Sigmoid colon (tissue), 7 donors: ENCODE results near the gene ACBD6. TPM values are rescaled to one million over a fixed set of nuclear protein-coding genes. Genes with fewer than 3 reads are reported as not detected.

ENCODE experiments used
- DNase-seq: peaks from one replicate; pipeline ENCODE4 v3.0.0-alpha.2; 2019
- H3K27ac ChIP-seq, 4 donors: fragments of 200-600 bp; sonication (generic); one replicate each; pipeline ENCODE4 v1.5.1; 2016 to 2019; ENCODE audit warnings: mild to moderate bottlenecking in 1 of 4
- H3K27me3 ChIP-seq, 3 donors: fragments of 200-600 bp; sonication (generic); one replicate each; pipeline ENCODE4 v1.5.1; 2019; ENCODE audit warnings: mild to moderate bottlenecking in 1 of 3
- H3K36me3 ChIP-seq, 4 donors: fragments of 200-600 bp; sonication (generic); one replicate each; pipeline ENCODE4 v1.5.1; 2016 to 2019
- H3K4me1 ChIP-seq, 4 donors: fragments of 200-600 bp; sonication (generic); one replicate each; pipeline ENCODE4 v1.5.1; 2017 to 2019
- H3K4me3 ChIP-seq, 4 donors: fragments of 200-600 bp; sonication (generic); one replicate each; pipeline ENCODE4 v1.5.1; 2017 to 2019; ENCODE audit warnings: mild to moderate bottlenecking in 2 of 4, moderate library complexity in 1 of 4
- H3K9me3 ChIP-seq, 4 donors: fragments of 200-600 bp in 3 of 4; sonication (generic) in 3 of 4; one replicate each; pipeline versions ENCODE4 v1.5.1 to v1.6.1; 2013 to 2019
- EP300 ChIP-seq, 4 donors: sonication (generic); formaldehyde crosslinking; IDR thresholded peaks; one replicate each; pipeline ENCODE4 v1.6.1; 2017; ENCODE audit warnings: antibody characterized with exemption in 4 of 4
- POLR2A ChIP-seq, 2 donors: fragments of 450-650 bp; IDR thresholded peaks; one replicate each; pipeline ENCODE4 v1.6.1; 2016; ENCODE audit warnings: antibody characterized with exemption in 2 of 2, mild to moderate bottlenecking in 2 of 2, moderate library complexity in 2 of 2
- POLR2AphosphoS5 ChIP-seq, 4 donors: sonication (generic); formaldehyde crosslinking; IDR thresholded peaks; one replicate each; pipeline ENCODE4 v1.6.1; 2017; ENCODE audit warnings: antibody characterized with exemption in 4 of 4
- WGBS, 2 donors: extraction: QIAGEN DNeasy Blood & Tissue Kit; methylation state at CpG; one replicate each; pipeline ENCODE4 v1.1.7; 2013; 5-methylcytosine and 5-hydroxymethylcytosine counted together
- intact Hi-C: fragments of 100-400 bp; cut with DNase I; formaldehyde crosslinking; loops from one replicate; pipeline ENCODE4 v1.15.1; 2023
- polyA plus RNA-seq, 3 donors: library from polyadenylated mRNA; stranded (reverse); fragments of 200-250 nt; gene quantifications; one replicate each; pipeline ENCODE4 v1.2.3, GENCODE V29; 2013
- total RNA-seq, 4 donors: library from RNA; depleted of rRNA; stranded (reverse); fragments of >200 nt; gene quantifications; one replicate each; pipeline ENCODE4 v1.1.0, GENCODE V29; 2016
- TF ChIP-seq, protein P1 (sequence below), 4 experiments: fragments of 450-650 bp in 3 of 4; fragments of 200-600 bp in 1 of 4; IDR thresholded peaks; one replicate each; pipeline ENCODE4 v1.5.1; 2016 to 2019; ENCODE audit warnings: antibody characterized with exemption in 4 of 4, mild to moderate bottlenecking in 3 of 4, moderate library complexity in 2 of 4
- donor health status: healthy with polysubstance abuse.
- donor health status: Bipolar disorder and iron deficiency.
- donor health status: healthy.

ACBD6 gene
- total and polyA plus RNA-seq, 7 donors: 11.4 to 40.8 (median 35.5) TPM

GRCh38 chr1:180352588-180352987 is 149.8 kb downstream of the ACBD6 start:
- DNase-seq: no peak
- Histone ChIP-seq H3K27ac (no peak overlapping the region), H3K4me1 (no peaks in the 10 kb centered on the region), H3K4me3 (no peak overlapping the region), H3K36me3 (no peaks in the 10 kb centered on the region), H3K9me3 (no peaks in the 10 kb centered on the region), H3K27me3 (no peaks in the 10 kb centered on the region)
- TF ChIP-seq, protein P1, sequence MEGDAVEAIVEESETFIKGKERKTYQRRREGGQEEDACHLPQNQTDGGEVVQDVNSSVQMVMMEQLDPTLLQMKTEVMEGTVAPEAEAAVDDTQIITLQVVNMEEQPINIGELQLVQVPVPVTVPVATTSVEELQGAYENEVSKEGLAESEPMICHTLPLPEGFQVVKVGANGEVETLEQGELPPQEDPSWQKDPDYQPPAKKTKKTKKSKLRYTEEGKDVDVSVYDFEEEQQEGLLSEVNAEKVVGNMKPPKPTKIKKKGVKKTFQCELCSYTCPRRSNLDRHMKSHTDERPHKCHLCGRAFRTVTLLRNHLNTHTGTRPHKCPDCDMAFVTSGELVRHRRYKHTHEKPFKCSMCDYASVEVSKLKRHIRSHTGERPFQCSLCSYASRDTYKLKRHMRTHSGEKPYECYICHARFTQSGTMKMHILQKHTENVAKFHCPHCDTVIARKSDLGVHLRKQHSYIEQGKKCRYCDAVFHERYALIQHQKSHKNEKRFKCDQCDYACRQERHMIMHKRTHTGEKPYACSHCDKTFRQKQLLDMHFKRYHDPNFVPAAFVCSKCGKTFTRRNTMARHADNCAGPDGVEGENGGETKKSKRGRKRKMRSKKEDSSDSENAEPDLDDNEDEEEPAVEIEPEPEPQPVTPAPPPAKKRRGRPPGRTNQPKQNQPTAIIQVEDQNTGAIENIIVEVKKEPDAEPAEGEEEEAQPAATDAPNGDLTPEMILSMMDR (IDR thresholded peaks at IDR 0.05): no peak
- TF ChIP-seq POLR2AphosphoS5 (IDR thresholded peaks at IDR 0.05) (no peak), EP300 (IDR thresholded peaks at IDR 0.05) (no peak), POLR2A (IDR thresholded peaks at IDR 0.05) (no peak)
- intact Hi-C loops: no loop called here
- WGBS, 2 donors: 92 to 96% methylated on average over 2 of the region's 2 CpGs

DNA sequence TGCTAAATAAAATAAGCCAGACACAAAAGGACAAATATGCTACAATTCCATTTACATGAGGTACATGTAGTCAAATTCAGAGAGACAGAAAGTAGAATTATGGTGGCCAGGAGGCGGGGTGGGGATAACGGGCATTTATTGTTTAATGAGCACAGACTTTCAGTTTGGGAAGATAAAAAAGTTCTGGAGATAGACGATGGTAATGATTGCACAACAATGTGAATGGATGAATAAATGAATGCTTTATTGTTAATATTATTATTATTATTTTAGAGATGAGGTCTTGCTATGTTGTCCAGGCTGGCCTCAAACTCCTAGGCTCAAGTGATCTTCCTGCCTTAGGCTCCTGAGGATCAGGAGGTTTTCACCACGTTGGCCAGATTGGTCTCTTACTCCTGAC is 150.4 kb downstream of the ACBD6 start:
- TF ChIP-seq, protein P1 (IDR thresholded peaks at IDR 0.05): no peak
- TF ChIP-seq EP300 (IDR thresholded peaks at IDR 0.05) (no peak), POLR2A (IDR thresholded peaks at IDR 0.05) (no peak), POLR2AphosphoS5 (IDR thresholded peaks at IDR 0.05) (no peak)
- Histone ChIP-seq H3K4me1 (no peaks in the 10 kb centered on the region), H3K27ac (no peak overlapping the region), H3K9me3 (no peaks in the 10 kb centered on the region), H3K36me3 (no peaks in the 10 kb centered on the region), H3K27me3 (no peaks in the 10 kb centered on the region), H3K4me3 (no peak overlapping the region)
- DNase-seq: no peak
- WGBS, 2 donors: 75 to 86% methylated on average over 4 of the region's 4 CpGs
- intact Hi-C loops: no loop called here

DNA sequence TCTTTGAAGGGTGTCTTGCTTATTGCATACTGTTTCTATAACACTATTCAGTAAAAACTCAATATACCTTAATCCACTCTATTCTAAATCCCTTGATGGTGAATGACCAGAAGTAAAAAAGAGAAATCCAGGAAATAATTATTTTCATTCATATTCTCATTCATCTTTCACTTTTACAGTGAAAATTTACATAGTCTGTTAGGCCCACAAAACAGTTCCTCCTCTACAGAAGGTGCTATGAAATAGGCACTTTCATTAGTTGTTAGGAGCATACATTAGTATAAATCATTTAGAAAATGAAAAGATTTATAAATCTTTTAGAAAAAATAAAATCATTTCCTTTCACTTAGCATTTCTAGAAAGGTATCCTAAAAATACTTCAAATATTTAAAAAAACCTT is 157.2 kb downstream of the ACBD6 start:
- intact Hi-C loops: no loop called here
- DNase-seq: no peak
- TF ChIP-seq EP300 (IDR thresholded peaks at IDR 0.05) (no peak), POLR2A (IDR thresholded peaks at IDR 0.05) (no peak)
- TF ChIP-seq, protein P1 (IDR thresholded peaks at IDR 0.05): no peak

DNA sequence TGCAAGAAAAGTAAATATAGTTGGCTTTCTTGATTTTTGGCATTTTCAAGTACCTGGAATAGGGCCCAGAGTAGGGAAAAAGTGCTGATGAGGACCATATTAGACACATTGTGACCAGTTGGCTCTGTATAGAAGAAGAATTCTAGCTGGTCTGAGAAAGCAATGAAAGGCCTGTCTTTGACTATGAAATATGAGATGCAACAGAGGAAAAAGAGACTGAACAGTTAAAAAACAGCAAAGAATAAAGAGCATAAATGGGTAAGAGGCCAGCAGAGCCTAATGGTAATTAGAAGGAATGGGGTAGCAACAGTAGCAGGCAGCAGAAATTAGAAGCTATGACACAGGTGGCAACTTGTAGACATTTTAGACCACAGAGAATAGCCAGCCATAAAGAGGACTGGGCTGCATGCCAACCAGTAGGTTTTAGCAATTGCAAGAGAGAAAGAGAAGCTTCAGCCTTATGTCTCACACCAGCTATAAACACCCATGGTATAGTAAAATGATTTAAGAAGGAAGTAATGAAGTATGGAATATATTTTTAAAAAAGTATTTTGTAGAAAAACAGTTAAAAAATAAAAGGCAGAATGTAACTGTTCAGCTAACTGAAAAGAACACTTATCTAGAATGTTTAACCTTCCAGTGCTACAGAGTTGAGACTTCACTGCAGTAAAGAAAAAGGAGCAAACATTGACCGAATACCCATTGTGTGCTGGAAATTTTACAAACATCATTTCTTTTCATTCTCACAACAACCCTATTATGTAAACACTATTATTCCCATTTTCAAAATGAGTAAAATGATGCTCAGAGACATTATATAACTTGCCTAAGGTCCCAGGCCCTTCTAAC is 158.2 kb downstream of the ACBD6 start:
- intact Hi-C loops: no loop called here
- 26 to 67% methylated on average over 1 of the region's 1 CpG for WGBS, 2 donors
- Histone ChIP-seq H3K27me3 (no peaks in the 10 kb centered on the region), H3K27ac (no peak overlapping the region), H3K9me3 (no peaks in the 10 kb centered on the region), H3K4me3 (no peak overlapping the region), H3K36me3 (no peaks in the 10 kb centered on the region), H3K4me1 (peaks cover 0 to 17% (median 9%) of the 10 kb centered on the region in 4 donors)
- DNase-seq: no peak
- TF ChIP-seq, protein P1 (IDR thresholded peaks at IDR 0.05): no peak
- TF ChIP-seq POLR2AphosphoS5 (IDR thresholded peaks at IDR 0.05) (no peak), POLR2A (IDR thresholded peaks at IDR 0.05) (no peak), EP300 (IDR thresholded peaks at IDR 0.05) (no peak)

More for the DNA sequence above, 157.2 kb downstream of the ACBD6 start:
- Histone ChIP-seq H3K4me1 (peaks cover 0 to 17% (median 9%) of the 10 kb centered on the region in 4 donors), H3K9me3 (no peaks in the 10 kb centered on the region), H3K27ac (no peak overlapping the region), H3K4me3 (no peak overlapping the region), H3K27me3 (no peaks in the 10 kb centered on the region), H3K36me3 (no peaks in the 10 kb centered on the region)
